HEK293 (cell line): ENCODE measurements around the gene S100A6.

Source experiments
- ZNF10 ChIP-seq: fragments of 450-650 bp; formaldehyde crosslinking; IDR thresholded peaks from 2 replicates; pipeline ENCODE4 v1.5.1; 2017; ENCODE audit warnings: missing biosample characterization, missing genetic modification characterization
- ZNF121 ChIP-seq: fragments of 450-650 bp; formaldehyde crosslinking; IDR thresholded peaks from 2 replicates; pipeline ENCODE4 v1.5.1; 2016; ENCODE audit warnings: missing biosample characterization, missing genetic modification characterization
- ZNF132 ChIP-seq: fragments of 450-650 bp; formaldehyde crosslinking; IDR thresholded peaks from 2 replicates; pipeline ENCODE4 v1.5.1; 2017; ENCODE audit warnings: missing biosample characterization, missing genetic modification characterization, borderline replicate concordance
- ZNF133 ChIP-seq: fragments of 450-650 bp; formaldehyde crosslinking; IDR thresholded peaks from 2 replicates; pipeline ENCODE4 v1.5.1; 2016; ENCODE audit warnings: missing biosample characterization, missing genetic modification characterization
- ZNF140 ChIP-seq: fragments of 450-650 bp; formaldehyde crosslinking; IDR thresholded peaks from 2 replicates; pipeline ENCODE4 v1.5.1; 2016; ENCODE audit warnings: missing biosample characterization, missing genetic modification characterization
- ZNF23 ChIP-seq: fragments of 450-650 bp; formaldehyde crosslinking; IDR thresholded peaks from 2 replicates; pipeline ENCODE4 v1.5.1; 2016; ENCODE audit warnings: missing biosample characterization, missing genetic modification characterization, borderline replicate concordance
- ZNF335 ChIP-seq: fragments of 450-650 bp; formaldehyde crosslinking; conservative IDR thresholded peaks from 2 replicates; pipeline ENCODE4 v1.5.1; 2016; ENCODE audit warnings: missing biosample characterization, missing genetic modification characterization
- ZNF341 ChIP-seq: fragments of 450-650 bp; formaldehyde crosslinking; IDR thresholded peaks from 2 replicates; pipeline ENCODE4; 2016; ENCODE audit warnings: low read depth, missing biosample characterization, missing genetic modification characterization
- ZNF660 ChIP-seq: fragments of 450-650 bp; IDR thresholded peaks from 2 replicates; pipeline ENCODE4 v1.5.1; 2018; ENCODE audit warnings: missing biosample characterization, mild to moderate bottlenecking, missing genetic modification characterization
- TF ChIP-seq, protein P1 (sequence below): fragments of 450-650 bp; formaldehyde crosslinking; IDR thresholded peaks from 2 replicates; pipeline ENCODE4 v1.5.1; 2016; ENCODE audit warnings: missing biosample characterization, missing genetic modification characterization
- TF ChIP-seq, protein P2 (sequence below): fragments of 450-650 bp; formaldehyde crosslinking; IDR thresholded peaks from 2 replicates; pipeline ENCODE4 v1.5.1; 2016; ENCODE audit warnings: missing biosample characterization, missing genetic modification characterization

DNA sequence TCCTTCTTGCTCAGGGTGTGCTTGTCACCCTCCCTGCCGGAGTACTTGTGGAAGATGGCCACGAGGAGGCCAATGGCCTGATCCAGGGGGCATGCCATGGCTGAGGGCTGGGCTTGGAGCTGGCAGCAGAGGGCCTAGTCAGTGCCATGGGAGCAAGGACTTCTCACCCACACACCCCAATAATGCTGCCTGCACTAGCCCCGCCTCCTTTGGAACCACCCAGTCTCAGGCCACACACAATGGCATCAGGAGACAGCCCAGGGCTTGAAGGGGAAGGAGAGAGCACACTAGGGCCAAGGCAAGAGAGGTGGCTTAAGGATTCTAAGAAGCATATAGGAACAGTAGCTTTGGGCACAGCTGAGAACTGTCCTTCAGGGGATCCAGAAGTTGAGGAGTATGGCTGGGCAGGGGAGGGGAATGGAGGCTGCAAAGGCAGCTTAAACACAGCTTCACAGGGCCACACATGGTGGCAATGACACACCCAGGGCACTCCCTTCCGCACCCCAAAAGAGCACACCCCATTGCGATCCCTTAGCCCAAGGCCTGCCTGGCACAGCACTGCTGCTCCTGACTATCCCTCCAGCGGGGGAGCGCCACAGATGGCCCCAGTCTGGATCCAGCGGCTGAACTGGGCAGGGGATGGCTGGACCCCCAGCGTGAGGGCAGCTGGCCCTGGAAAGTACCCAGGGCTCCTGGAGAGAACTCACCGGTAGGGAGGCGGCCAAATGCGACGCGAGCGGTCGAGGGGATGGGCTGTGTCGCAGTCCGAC is at the start of gene S100A6:
- TF ChIP-seq ZNF660: no peak
- no peak for TF ChIP-seq ZNF132 (tag by site-specific recombination)
- no peak for TF ChIP-seq ZNF133
- TF ChIP-seq, protein P1, sequence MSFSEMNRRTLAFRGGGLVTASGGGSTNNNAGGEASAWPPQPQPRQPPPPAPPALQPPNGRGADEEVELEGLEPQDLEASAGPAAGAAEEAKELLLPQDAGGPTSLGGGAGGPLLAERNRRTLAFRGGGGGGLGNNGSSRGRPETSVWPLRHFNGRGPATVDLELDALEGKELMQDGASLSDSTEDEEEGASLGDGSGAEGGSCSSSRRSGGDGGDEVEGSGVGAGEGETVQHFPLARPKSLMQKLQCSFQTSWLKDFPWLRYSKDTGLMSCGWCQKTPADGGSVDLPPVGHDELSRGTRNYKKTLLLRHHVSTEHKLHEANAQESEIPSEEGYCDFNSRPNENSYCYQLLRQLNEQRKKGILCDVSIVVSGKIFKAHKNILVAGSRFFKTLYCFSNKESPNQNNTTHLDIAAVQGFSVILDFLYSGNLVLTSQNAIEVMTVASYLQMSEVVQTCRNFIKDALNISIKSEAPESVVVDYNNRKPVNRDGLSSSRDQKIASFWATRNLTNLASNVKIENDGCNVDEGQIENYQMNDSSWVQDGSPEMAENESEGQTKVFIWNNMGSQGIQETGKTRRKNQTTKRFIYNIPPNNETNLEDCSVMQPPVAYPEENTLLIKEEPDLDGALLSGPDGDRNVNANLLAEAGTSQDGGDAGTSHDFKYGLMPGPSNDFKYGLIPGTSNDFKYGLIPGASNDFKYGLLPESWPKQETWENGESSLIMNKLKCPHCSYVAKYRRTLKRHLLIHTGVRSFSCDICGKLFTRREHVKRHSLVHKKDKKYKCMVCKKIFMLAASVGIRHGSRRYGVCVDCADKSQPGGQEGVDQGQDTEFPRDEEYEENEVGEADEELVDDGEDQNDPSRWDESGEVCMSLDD (tag by site-specific recombination): no peak
- no peak for TF ChIP-seq ZNF121
- TF ChIP-seq ZNF140 (tag by site-specific recombination): no peak
- TF ChIP-seq, protein P2, sequence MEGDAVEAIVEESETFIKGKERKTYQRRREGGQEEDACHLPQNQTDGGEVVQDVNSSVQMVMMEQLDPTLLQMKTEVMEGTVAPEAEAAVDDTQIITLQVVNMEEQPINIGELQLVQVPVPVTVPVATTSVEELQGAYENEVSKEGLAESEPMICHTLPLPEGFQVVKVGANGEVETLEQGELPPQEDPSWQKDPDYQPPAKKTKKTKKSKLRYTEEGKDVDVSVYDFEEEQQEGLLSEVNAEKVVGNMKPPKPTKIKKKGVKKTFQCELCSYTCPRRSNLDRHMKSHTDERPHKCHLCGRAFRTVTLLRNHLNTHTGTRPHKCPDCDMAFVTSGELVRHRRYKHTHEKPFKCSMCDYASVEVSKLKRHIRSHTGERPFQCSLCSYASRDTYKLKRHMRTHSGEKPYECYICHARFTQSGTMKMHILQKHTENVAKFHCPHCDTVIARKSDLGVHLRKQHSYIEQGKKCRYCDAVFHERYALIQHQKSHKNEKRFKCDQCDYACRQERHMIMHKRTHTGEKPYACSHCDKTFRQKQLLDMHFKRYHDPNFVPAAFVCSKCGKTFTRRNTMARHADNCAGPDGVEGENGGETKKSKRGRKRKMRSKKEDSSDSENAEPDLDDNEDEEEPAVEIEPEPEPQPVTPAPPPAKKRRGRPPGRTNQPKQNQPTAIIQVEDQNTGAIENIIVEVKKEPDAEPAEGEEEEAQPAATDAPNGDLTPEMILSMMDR (tag by site-specific recombination): no peak
- no peak for TF ChIP-seq ZNF23 (tag by site-specific recombination)
- TF ChIP-seq ZNF10 (tag by site-specific recombination): no peak
- no peak for TF ChIP-seq ZNF341 (tag by site-specific recombination)
- no peak for TF ChIP-seq ZNF335 (tag by site-specific recombination)
